ENCODE measurements around the gene FKBP2.

FKBP2 gene

DNA sequence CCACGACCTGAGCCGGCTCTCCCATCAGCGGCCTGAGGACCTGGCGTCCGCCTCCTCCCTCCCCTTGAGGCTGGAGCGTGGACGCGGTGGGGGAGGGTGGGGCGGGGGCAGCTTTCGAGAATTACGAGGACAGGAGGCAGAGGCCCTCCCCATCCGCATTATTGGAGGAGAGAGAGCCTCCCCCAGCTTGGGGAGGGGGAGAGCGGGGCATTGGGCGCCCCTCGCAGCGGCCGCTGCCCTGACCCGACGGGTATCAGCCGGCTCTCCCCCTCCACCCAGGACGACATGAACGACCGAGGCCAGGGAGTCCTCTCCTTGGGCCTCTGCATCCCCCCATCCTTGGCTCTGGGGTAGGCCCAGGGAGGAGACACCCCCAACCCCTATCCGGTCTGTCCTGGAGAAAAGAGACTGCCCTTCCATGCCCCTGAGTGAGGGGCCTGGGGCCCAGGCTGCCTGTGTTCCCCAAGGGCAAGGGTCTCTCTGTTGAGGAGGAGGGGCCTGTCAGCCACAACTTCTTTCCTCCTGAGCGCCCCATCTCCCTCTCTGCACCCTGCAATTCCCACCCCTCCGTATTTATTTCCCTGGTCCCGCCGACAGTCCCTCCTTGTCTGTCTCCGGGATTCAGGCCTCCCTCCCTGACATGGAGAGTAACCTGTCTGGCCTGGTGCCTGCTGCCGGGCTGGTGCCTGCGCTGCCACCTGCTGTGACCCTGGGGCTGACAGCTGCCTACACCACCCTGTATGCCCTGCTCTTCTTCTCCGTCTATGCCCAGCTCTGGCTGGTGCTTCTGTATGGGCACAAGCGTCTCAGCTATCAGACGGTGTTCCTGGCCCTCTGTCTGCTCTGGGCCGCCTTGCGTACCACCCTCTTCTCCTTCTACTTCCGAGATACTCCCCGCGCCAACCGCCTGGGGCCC, 45.2 kb downstream of the FKBP2 start:
- H3K27ac ChIP-seq (ENCODE audit: low read length): no peak overlapping the region
- peaks cover 4 to 26% of the 10 kb centered on the region in 2 donors for H3K4me1 ChIP-seq (ENCODE audit: control insufficient read depth in 1 of 2, insufficient read depth in 2 of 2, low read length in 2 of 2)
- peak overlapping the region; percentile 48 to 95 for H3K4me3 ChIP-seq (ENCODE audit: low read depth in 1 of 2, low read length in 2 of 2)
- peaks cover 12% of the 10 kb centered on the region for H3K27me3 ChIP-seq (ENCODE audit: low read depth, low read length)
- no peaks in the 10 kb centered on the region for H3K9me3 ChIP-seq (ENCODE audit: control insufficient read depth in 1 of 2, low read length in 2 of 2)
- H3K36me3 ChIP-seq (ENCODE audit: control insufficient read depth in 1 of 2, insufficient read depth in 2 of 2, low read length in 2 of 2): peaks cover 0 to 7% of the 10 kb centered on the region in 2 donors

DNA sequence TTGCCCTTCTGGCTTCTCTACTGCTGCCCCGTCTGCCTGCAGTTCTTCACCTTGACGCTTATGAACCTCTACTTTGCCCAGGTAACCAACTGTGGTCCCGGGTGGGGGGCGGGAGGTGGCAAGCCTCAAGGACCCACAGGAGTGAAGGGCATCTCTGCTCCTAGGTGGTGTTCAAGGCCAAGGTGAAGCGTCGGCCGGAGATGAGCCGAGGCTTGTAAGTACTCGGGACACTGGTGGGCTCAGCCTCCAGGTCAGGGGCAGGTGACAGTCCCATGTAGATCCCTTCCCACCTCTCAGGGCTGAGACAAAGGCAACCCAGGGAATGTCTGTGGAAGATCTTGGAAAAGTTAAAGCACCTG, 45.9 kb downstream of the FKBP2 start:
- Histone ChIP-seq H3K4me3 (ENCODE audit: low read depth in 1 of 2, low read length in 2 of 2) (no peak overlapping the region), H3K9me3 (ENCODE audit: control insufficient read depth in 1 of 2, low read length in 2 of 2) (no peaks in the 10 kb centered on the region), H3K27ac (ENCODE audit: low read length) (no peak overlapping the region), H3K36me3 (ENCODE audit: control insufficient read depth in 1 of 2, insufficient read depth in 2 of 2, low read length in 2 of 2) (peaks cover 0 to 7% of the 10 kb centered on the region in 2 donors), H3K4me1 (ENCODE audit: control insufficient read depth in 1 of 2, insufficient read depth in 2 of 2, low read length in 2 of 2) (peaks cover 4 to 32% of the 10 kb centered on the region in 2 donors), H3K27me3 (ENCODE audit: low read depth, low read length) (peaks cover 14% of the 10 kb centered on the region)

DNA sequence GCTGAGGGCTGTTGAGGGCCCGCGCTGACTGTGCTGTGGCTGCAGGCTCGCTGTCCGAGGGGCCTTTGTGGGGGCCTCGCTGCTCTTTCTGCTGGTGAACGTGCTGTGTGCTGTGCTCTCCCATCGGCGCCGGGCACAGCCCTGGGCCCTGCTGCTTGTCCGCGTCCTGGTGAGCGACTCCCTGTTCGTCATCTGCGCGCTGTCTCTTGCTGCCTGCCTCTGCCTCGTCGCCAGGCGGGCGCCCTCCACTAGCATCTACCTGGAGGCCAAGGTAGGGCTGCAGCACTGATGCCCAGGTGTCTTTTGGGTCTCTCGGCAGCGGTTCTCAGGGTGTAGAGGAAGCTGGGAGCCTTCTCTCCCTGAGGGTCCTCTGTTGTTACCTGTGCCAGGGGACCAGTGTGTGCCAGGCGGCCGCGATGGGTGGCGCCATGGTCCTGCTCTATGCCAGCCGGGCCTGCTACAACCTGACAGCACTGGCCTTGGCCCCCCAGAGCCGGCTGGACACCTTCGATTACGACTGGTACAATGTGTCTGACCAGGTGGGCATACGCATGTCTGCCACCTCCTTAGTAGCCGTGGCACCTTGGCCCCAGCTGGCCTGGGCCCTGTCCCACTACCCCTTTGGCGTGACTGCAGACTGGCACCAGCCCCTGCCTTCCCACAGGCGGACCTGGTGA, 46.9 kb downstream of the FKBP2 start:
- no peak overlapping the region for H3K4me3 ChIP-seq (ENCODE audit: low read depth in 1 of 2, low read length in 2 of 2)
- no peak overlapping the region for H3K27ac ChIP-seq (ENCODE audit: low read length)
- H3K36me3 ChIP-seq (ENCODE audit: control insufficient read depth in 1 of 2, insufficient read depth in 2 of 2, low read length in 2 of 2): no peaks in the 10 kb centered on the region
- H3K4me1 ChIP-seq (ENCODE audit: control insufficient read depth in 1 of 2, insufficient read depth in 2 of 2, low read length in 2 of 2): peaks cover 4 to 42% of the 10 kb centered on the region in 2 donors
- H3K27me3 ChIP-seq (ENCODE audit: low read depth, low read length): peaks cover 22% of the 10 kb centered on the region
- H3K9me3 ChIP-seq (ENCODE audit: control insufficient read depth in 1 of 2, low read length in 2 of 2): no peaks in the 10 kb centered on the region

DNA sequence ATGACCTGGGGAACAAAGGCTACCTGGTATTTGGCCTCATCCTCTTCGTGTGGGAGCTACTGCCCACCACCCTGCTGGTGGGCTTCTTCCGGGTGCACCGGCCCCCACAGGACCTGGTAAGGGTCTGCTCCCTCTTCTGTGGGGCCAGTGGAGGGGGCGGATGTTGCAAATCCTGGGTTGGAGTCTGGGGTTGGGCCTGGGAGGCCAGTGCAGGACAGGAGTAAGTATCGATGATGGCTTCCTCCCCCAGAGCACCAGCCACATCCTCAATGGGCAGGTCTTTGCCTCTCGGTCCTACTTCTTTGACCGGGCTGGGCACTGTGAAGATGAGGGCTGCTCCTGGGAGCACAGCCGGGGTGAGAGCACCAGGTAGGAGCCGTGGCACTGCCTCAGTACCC, 47.5 kb downstream of the FKBP2 start:
- Histone ChIP-seq H3K27ac (ENCODE audit: low read length) (no peak overlapping the region), H3K36me3 (ENCODE audit: control insufficient read depth in 1 of 2, insufficient read depth in 2 of 2, low read length in 2 of 2) (no peaks in the 10 kb centered on the region), H3K27me3 (ENCODE audit: low read depth, low read length) (peaks cover 26% of the 10 kb centered on the region), H3K4me1 (ENCODE audit: control insufficient read depth in 1 of 2, insufficient read depth in 2 of 2, low read length in 2 of 2) (peaks cover 4 to 36% of the 10 kb centered on the region in 2 donors), H3K4me3 (ENCODE audit: low read depth in 1 of 2, low read length in 2 of 2) (no peak overlapping the region), H3K9me3 (ENCODE audit: control insufficient read depth in 1 of 2, low read length in 2 of 2) (no peaks in the 10 kb centered on the region)

DNA sequence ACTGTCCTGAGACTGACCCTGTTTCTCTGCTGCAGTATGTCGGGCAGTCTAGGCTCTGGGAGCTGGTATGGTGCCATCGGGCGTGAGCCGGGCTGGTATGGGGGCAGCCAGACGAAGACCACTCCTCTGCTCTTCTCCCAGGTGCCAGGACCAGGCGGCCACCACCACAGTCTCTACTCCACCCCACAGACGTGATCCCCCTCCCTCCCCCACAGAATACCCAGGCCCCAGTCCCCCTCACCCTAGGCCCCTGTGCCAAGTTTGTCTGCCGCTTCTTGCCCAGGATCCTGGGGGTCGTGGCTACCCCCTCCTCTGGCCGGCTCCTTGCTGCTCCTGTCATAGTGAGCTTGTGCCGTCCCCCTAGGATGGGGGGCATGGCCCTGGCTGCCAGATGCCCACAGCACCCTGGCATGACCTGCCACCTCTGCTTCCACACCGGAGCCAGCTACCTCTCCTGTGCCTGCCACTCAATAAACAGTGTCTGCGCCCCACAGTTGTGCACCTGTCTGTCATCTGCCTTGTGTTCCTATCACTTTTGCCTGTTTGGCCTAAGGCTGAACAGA, 48.2 kb downstream of the FKBP2 start:
- no peaks in the 10 kb centered on the region for H3K9me3 ChIP-seq (ENCODE audit: control insufficient read depth in 1 of 2, low read length in 2 of 2)
- no peaks in the 10 kb centered on the region for H3K36me3 ChIP-seq (ENCODE audit: control insufficient read depth in 1 of 2, insufficient read depth in 2 of 2, low read length in 2 of 2)
- H3K4me1 ChIP-seq (ENCODE audit: control insufficient read depth in 1 of 2, insufficient read depth in 2 of 2, low read length in 2 of 2): peaks cover under 1 to 29% of the 10 kb centered on the region in 2 donors
- H3K4me3 ChIP-seq (ENCODE audit: low read depth in 1 of 2, low read length in 2 of 2): no peak overlapping the region
- H3K27ac ChIP-seq (ENCODE audit: low read length): no peak overlapping the region
- peaks cover 31% of the 10 kb centered on the region for H3K27me3 ChIP-seq (ENCODE audit: low read depth, low read length)

DNA sequence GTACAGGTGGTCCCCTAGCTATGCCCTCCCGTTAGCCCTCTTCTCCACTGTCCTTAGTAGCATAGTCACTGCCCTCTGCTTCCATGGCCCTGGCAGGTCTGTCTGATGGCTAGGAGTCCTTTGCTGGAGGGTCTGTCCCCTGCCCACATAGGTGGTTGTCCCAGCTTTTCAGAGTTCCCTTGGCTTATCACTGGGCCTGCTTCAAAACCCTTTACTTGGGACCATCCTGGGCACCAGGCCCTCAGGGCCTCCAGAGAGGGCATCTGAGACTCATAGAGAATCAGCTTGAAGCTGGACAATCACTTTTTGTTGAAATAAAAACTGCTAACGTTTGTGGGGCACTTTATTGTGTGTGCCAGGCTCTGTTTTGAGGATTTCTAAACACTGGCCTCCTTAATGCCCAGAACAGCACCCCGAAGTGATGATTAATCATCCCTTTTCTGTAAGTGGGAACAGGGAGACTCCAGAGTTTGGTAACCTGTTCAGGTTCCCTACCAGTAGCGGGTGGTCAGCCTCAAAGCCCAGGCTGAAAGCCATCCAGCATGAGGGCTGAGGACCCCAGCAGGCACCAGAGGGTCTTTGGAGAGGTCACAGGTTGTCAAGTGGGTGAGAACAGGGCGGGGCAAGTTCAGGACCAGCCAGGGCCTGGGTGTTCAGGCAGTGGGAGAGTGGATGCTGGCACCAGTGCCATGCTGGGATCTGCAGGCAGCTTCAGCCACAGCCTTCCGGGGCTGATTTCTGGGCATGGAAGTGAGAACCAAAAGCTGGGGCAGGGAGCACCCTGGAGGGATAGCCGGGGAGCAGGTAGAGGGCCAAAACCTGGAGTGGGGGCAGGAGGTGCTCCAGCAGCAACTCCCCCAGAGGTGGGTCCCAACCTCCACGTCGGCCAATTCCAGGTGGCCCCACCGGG, 49.7 kb downstream of the FKBP2 start:
- Histone ChIP-seq H3K9me3 (ENCODE audit: control insufficient read depth in 1 of 2, low read length in 2 of 2) (no peaks in the 10 kb centered on the region), H3K4me3 (ENCODE audit: low read depth in 1 of 2, low read length in 2 of 2) (no peak overlapping the region), H3K4me1 (ENCODE audit: control insufficient read depth in 1 of 2, insufficient read depth in 2 of 2, low read length in 2 of 2) (peaks cover 0 to 26% of the 10 kb centered on the region in 2 donors), H3K27me3 (ENCODE audit: low read depth, low read length) (peaks cover 38% of the 10 kb centered on the region), H3K36me3 (ENCODE audit: control insufficient read depth in 1 of 2, insufficient read depth in 2 of 2, low read length in 2 of 2) (no peaks in the 10 kb centered on the region), H3K27ac (ENCODE audit: low read length) (no peak overlapping the region)

DNA sequence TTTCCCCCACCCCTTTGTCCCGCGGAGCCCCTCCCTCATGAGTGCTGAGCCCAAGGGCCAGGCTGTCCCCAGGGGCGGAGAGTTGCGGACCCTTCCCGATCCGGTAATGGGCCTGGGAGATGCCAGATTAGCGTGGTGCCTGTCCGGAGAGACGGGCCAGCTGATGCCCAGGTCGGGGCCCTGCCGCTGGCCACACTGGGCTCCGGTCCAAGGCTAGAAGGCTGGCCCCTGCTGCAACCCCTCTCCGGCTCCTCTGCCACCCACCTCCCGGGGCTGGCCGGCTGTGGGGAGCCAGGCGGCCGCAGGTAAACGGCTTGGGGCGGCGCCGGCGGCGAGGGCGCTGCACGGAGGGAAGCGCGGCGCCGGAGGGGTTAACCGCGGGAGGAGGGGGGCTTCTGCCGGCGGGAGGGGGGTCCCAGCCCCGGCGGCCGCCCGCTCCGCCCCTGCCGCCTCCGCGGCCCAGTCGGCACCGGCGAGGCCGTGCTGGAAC, 50.4 kb downstream of the FKBP2 start, which contains the start of gene KCNK4:
TSS of gene KCNK4 (plus strand) at position 41 of the 490 bp plus-strand sequence. CDS start 1,717 bp downstream, outside the sequence.
- no peaks in the 10 kb centered on the region for H3K9me3 ChIP-seq (ENCODE audit: control insufficient read depth in 1 of 2, low read length in 2 of 2)
- H3K27ac ChIP-seq (ENCODE audit: low read length): no peak within 1 kb of the TSS
- H3K4me3 ChIP-seq (ENCODE audit: low read depth in 1 of 2, low read length in 2 of 2): peak within 1 kb of the TSS in 1 of 2 donors; percentile 53
- H3K4me1 ChIP-seq (ENCODE audit: control insufficient read depth in 1 of 2, insufficient read depth in 2 of 2, low read length in 2 of 2): peaks cover 0 to 20% of the 10 kb centered on the region in 2 donors
- peaks cover 44% of the 10 kb centered on the region for H3K27me3 ChIP-seq (ENCODE audit: low read depth, low read length)
- H3K36me3 ChIP-seq (ENCODE audit: control insufficient read depth in 1 of 2, insufficient read depth in 2 of 2, low read length in 2 of 2): no peaks in the 10 kb centered on the region

DNA sequence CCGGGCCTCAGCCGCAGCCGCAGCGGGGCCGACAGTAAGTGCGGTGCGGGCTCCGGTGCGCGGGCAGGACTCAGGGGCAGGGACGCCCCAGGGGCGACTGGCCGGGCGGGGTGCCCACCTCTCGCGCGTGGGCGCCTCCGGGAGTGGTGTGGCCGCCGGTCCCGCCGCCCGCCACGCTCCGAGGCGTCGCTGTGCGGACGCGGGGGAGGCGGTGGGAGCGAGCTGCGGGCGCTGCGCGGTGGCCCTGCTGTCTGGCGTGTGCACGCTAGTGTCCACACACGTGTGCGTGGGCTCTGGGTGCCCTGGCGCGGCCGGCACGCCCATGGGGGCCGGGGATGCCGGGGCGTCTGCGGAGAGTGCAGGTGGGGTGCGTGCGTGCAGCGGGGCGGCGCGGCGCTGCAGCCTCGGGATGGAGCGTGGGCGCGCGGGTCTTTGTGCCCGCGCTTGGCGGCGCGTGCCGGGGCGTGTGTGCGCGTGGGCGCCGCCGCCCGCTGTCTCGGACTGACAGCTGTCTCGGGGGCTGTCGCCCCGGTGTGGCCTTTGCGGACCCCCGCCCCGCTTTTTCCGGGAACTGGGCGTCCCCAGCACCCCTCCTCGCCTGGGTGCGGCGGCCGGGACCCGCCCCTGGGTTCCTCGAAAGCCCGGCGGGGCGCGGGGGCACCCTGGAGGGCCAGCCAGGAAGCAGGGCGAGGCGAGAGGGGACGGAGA, 51.0 kb downstream of the FKBP2 start:
- H3K27me3 ChIP-seq (ENCODE audit: low read depth, low read length): peaks cover 49% of the 10 kb centered on the region
- no peaks in the 10 kb centered on the region for H3K36me3 ChIP-seq (ENCODE audit: control insufficient read depth in 1 of 2, insufficient read depth in 2 of 2, low read length in 2 of 2)
- H3K4me3 ChIP-seq (ENCODE audit: low read depth in 1 of 2, low read length in 2 of 2): peak overlapping the region in 1 of 2 donors; percentile 53
- no peaks in the 10 kb centered on the region for H3K9me3 ChIP-seq (ENCODE audit: control insufficient read depth in 1 of 2, low read length in 2 of 2)
- peaks cover 0 to 15% of the 10 kb centered on the region in 2 donors for H3K4me1 ChIP-seq (ENCODE audit: control insufficient read depth in 1 of 2, insufficient read depth in 2 of 2, low read length in 2 of 2)
- H3K27ac ChIP-seq (ENCODE audit: low read length): no peak overlapping the region

DNA sequence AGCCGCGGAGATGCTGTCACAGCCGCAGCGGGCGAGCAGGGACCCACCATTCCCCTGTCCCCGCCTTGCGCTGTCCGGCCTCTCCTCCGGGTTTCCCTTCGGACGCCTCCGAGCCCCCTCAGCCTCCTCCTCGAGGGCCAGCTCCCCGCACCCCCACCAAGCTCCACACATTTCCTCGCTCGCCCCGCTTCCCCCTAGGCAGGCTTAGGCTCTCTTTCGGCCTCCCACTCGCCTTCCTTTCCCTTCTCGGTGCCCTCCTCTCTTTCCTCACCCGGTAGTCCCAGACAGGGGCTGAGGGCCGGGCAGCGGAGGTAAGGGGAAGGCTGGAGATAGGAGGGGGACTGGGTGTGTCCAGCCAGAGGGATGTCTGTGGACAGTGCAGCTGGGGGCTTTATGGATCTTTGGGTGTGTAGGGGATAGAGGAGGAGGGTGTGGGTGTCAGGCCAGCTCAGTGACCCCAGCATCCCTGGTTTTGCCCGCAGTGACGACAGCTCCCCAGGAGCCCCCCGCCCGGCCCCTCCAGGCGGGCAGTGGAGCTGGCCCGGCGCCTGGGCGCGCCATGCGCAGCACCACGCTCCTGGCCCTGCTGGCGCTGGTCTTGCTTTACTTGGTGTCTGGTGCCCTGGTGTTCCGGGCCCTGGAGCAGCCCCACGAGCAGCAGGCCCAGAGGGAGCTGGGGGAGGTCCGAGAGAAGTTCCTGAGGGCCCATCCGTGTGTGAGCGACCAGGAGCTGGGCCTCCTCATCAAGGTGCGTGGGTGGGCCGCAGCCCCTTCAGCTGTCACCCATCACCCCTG, 51.8 kb downstream of the FKBP2 start:
- Histone ChIP-seq H3K27me3 (ENCODE audit: low read depth, low read length) (peaks cover 56% of the 10 kb centered on the region), H3K4me3 (ENCODE audit: low read depth in 1 of 2, low read length in 2 of 2) (peak overlapping the region in 1 of 2 donors; percentile 53), H3K4me1 (ENCODE audit: control insufficient read depth in 1 of 2, insufficient read depth in 2 of 2, low read length in 2 of 2) (peaks cover 0 to 15% of the 10 kb centered on the region in 2 donors)

More for the DNA sequence above, 51.8 kb downstream of the FKBP2 start:
- H3K27ac ChIP-seq (ENCODE audit: low read length): no peak overlapping the region
- H3K9me3 ChIP-seq (ENCODE audit: control insufficient read depth in 1 of 2, low read length in 2 of 2): no peaks in the 10 kb centered on the region
- H3K36me3 ChIP-seq (ENCODE audit: control insufficient read depth in 1 of 2, insufficient read depth in 2 of 2, low read length in 2 of 2): no peaks in the 10 kb centered on the region
